KMS-11 (cell line): ENCODE results near the gene ESRRB.

Source experiments
- H2AFZ ChIP-seq: fragments of 200-600 bp; sonication (generic); 2 replicates; pipeline ENCODE4 v1.6.1; 2016; ENCODE audit warnings: antibody characterized with exemption, mixed run types, low read depth
- H3K27ac ChIP-seq: fragments of 200-600 bp; sonication (generic); 2 replicates; pipeline ENCODE4 v1.6.1; 2016; ENCODE audit warnings: mild to moderate bottlenecking, mixed run types
- H3K27me3 ChIP-seq: fragments of 200-600 bp; sonication (generic); 2 replicates; pipeline ENCODE4 v1.6.1; 2017; ENCODE audit warnings: mild to moderate bottlenecking, low read depth, mixed run types, moderate library complexity; ENCODE audit not compliant: insufficient read depth
- H3K36me3 ChIP-seq: fragments of 200-600 bp; sonication (generic); 2 replicates; pipeline ENCODE4 v1.6.1; 2017; ENCODE audit warnings: mild to moderate bottlenecking, mixed run types; ENCODE audit not compliant: insufficient read depth
- H3K4me1 ChIP-seq: fragments of 200-600 bp; sonication (generic); 2 replicates; pipeline ENCODE4 v1.6.1; 2016; ENCODE audit warnings: mild to moderate bottlenecking, low read depth, mixed run types; ENCODE audit not compliant: poor library complexity, severe bottlenecking
- H3K4me2 ChIP-seq: fragments of 200-600 bp; sonication (generic); 2 replicates; pipeline ENCODE4 v1.7.0; 2016; ENCODE audit warnings: mild to moderate bottlenecking, mixed run types
- H3K4me3 ChIP-seq: fragments of 200-600 bp; sonication (generic); IDR thresholded peaks from 2 replicates; pipeline ENCODE4 v1.6.1; 2017; ENCODE audit warnings: low read depth, low read length, mixed read lengths; ENCODE audit not compliant: insufficient read depth
- H3K79me2 ChIP-seq: fragments of 200-600 bp; sonication (generic); 2 replicates; pipeline ENCODE4 v1.6.1; 2016; ENCODE audit warnings: low read depth, mixed run types; ENCODE audit not compliant: insufficient read depth
- H3K9ac ChIP-seq: fragments of 200-600 bp; sonication (generic); 2 replicates; pipeline ENCODE4 v1.6.1; 2016; ENCODE audit warnings: mild to moderate bottlenecking, mixed run types
- H4K20me1 ChIP-seq: fragments of 200-600 bp; sonication (generic); 2 replicates; pipeline ENCODE4 v1.6.1; 2016; ENCODE audit warnings: mild to moderate bottlenecking, mixed run types; ENCODE audit not compliant: insufficient read depth
- CTCF ChIP-seq: fragments of 200-600 bp; sonication (generic); conservative IDR thresholded peaks from 2 replicates; pipeline ENCODE4 v1.6.1; 2017; ENCODE audit warnings: low read depth, mild to moderate bottlenecking, antibody characterized with exemption, low read length, moderate library complexity, mixed read lengths

Gene ESRRB

DNA sequence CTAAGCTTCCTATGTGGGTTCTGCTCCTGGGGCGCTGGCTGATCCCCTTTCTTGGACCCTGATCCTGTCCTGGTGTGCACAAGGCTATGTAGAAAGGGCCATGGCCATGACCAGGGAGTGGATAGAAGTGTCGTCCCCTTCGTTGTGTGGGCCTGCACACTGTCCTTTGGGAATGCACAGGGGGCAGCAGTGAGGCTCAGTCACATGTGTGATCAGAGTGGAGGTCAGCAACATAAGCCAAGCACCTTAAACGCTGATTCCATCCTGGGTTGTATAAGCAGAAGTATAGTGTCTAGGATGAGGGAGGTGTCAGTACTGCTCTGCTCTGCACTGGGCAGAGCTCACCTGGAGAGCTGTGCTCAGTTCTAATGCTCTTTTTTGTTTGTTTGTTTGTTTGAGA, 48.4 kb downstream of the ESRRB start:
- no peak overlapping the region for H2AFZ ChIP-seq
- no peak overlapping the region for H3K27ac ChIP-seq
- TF ChIP-seq CTCF, result no peak

GRCh38 chr14:76426161-76426696, 50.3 kb downstream of the ESRRB start:
- Histone ChIP-seq H3K27me3 (no peaks in the 10 kb centered on the region), H3K27ac (no peak overlapping the region), H2AFZ (no peak overlapping the region), H3K79me2 (no peaks in the 10 kb centered on the region), H3K4me3 (no peak overlapping the region), H3K36me3 (no peaks in the 10 kb centered on the region), H3K4me1 (no peaks in the 10 kb centered on the region), H4K20me1 (no peaks in the 10 kb centered on the region), H3K9ac (no peak overlapping the region), H3K4me2 (no peak overlapping the region)
- no peak for TF ChIP-seq CTCF

More for the DNA sequence above, 48.4 kb downstream of the ESRRB start:
- Histone ChIP-seq H3K4me1 (no peaks in the 10 kb centered on the region), H4K20me1 (no peaks in the 10 kb centered on the region), H3K4me3 (no peak overlapping the region), H3K9ac (no peak overlapping the region), H3K27me3 (no peaks in the 10 kb centered on the region), H3K4me2 (no peak overlapping the region), H3K79me2 (no peaks in the 10 kb centered on the region), H3K36me3 (no peaks in the 10 kb centered on the region)

DNA sequence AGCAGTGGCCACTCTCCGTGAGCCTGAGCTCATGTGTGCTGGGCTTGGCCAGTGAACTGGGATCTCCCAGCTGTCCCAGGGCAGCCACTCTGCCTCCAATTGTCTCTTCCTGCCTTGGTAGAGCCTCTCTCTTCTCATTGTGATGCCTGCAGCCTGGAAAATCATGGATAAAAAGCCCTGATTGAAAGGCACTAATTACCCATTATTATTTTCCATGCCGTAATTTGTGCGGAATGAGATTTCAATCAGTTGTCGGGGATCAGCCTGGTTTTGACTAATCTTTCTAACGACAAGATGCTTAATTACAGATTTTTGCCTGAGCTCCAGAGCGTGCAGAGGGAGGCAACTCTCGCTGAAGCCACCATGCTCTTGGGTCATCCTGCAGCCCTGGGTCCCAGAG, 52.7 kb downstream of the ESRRB start:
- H2AFZ ChIP-seq, result no peak overlapping the region
- no peaks in the 10 kb centered on the region for H4K20me1 ChIP-seq
- H3K79me2 ChIP-seq, result no peaks in the 10 kb centered on the region
- no peaks in the 10 kb centered on the region for H3K4me1 ChIP-seq
- no peak overlapping the region for H3K4me3 ChIP-seq
- no peak overlapping the region for H3K27ac ChIP-seq
- H3K27me3 ChIP-seq, result no peaks in the 10 kb centered on the region
- no peaks in the 10 kb centered on the region for H3K36me3 ChIP-seq
- no peak overlapping the region for H3K9ac ChIP-seq
- no peak for TF ChIP-seq CTCF
- H3K4me2 ChIP-seq, result no peak overlapping the region

DNA sequence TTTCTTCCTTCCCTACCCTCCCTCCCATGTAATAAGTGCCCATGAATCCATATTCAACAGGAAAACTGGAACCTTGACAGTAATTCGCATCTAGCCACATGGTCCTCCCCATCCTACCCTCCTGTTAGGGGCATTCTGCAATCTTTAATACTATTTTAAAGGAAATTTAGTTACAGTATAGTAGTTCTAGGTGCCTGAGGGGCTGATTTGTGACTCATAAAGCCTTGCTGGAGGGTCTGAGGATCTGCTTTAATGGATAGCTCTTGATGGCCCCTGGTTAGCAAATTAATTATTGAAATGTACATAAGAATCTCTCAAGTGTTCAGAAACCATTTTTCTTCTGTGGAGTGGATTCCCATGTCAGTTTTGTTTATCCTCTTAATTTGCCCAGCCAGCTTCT, 54.1 kb downstream of the ESRRB start:
- H3K4me1 ChIP-seq, result no peaks in the 10 kb centered on the region
- no peaks in the 10 kb centered on the region for H4K20me1 ChIP-seq
- TF ChIP-seq CTCF, result no peak
- no peak overlapping the region for H3K27ac ChIP-seq
- no peaks in the 10 kb centered on the region for H3K79me2 ChIP-seq
- no peak overlapping the region for H3K4me2 ChIP-seq
- H2AFZ ChIP-seq, result no peak overlapping the region
- no peaks in the 10 kb centered on the region for H3K36me3 ChIP-seq
- no peak overlapping the region for H3K9ac ChIP-seq
- H3K27me3 ChIP-seq, result no peaks in the 10 kb centered on the region
- H3K4me3 ChIP-seq, result no peak overlapping the region
